GM12801 (cell line): Measurements from ENCODE around the gene DELE1.

Source experiments
- TF ChIP-seq, protein P1 (sequence below): IDR thresholded peaks from one replicate; pipeline ENCODE4 v1.5.1; 2011; ENCODE audit warnings: control low read depth; ENCODE audit not compliant: insufficient read length; ENCODE audit errors: extremely low read depth

DELE1 gene, protein sequence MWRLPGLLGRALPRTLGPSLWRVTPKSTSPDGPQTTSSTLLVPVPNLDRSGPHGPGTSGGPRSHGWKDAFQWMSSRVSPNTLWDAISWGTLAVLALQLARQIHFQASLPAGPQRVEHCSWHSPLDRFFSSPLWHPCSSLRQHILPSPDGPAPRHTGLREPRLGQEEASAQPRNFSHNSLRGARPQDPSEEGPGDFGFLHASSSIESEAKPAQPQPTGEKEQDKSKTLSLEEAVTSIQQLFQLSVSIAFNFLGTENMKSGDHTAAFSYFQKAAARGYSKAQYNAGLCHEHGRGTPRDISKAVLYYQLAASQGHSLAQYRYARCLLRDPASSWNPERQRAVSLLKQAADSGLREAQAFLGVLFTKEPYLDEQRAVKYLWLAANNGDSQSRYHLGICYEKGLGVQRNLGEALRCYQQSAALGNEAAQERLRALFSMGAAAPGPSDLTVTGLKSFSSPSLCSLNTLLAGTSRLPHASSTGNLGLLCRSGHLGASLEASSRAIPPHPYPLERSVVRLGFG

DNA sequence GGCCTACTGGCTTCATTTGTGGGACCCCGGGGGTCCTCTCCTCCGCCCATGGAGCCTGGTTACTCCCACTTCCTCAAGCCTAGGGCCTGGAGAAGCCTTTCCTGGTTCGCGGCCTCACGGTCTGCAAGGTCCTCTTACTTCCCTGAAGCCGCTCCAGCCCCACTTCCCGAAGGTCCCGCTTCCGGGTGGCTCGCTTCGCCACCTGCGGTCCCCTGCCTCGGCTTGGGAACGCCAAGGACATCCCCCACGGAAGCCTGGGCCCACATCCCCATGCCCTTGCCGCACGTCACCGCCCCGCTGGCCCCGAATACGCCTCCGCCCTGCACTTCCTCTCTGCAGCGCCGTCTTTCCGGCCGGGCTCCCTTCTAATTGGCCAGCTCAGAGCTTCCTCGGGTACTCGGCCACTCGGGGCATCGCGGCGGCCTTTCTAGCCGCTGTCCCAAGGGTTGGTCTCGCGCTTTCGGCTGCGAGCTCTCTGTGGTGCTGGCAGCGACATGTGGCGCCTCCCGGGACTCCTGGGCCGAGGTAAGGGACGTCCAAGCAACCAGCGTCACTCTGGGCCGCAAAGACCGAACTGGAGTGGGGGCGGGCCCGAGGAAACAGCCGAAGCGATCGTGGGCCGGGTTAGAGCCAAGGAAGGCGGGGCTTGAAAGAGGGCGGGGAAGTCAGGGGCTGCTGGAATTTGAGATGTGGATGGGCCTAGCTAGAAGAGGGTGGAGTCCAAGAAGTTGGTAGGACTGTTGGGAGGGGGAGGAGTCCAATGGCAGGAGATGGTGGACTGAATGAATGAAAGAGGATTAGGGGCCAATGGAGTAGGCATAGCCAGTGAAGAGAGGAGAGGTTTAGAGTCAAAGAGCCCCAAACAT is at the start of gene DELE1:
DELE1 (plus strand) TSS at position 424 of the 866 bp plus-strand sequence; CDS start at position 495, 71 bp downstream.
- TF ChIP-seq, protein P1, sequence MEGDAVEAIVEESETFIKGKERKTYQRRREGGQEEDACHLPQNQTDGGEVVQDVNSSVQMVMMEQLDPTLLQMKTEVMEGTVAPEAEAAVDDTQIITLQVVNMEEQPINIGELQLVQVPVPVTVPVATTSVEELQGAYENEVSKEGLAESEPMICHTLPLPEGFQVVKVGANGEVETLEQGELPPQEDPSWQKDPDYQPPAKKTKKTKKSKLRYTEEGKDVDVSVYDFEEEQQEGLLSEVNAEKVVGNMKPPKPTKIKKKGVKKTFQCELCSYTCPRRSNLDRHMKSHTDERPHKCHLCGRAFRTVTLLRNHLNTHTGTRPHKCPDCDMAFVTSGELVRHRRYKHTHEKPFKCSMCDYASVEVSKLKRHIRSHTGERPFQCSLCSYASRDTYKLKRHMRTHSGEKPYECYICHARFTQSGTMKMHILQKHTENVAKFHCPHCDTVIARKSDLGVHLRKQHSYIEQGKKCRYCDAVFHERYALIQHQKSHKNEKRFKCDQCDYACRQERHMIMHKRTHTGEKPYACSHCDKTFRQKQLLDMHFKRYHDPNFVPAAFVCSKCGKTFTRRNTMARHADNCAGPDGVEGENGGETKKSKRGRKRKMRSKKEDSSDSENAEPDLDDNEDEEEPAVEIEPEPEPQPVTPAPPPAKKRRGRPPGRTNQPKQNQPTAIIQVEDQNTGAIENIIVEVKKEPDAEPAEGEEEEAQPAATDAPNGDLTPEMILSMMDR = no peak

DNA sequence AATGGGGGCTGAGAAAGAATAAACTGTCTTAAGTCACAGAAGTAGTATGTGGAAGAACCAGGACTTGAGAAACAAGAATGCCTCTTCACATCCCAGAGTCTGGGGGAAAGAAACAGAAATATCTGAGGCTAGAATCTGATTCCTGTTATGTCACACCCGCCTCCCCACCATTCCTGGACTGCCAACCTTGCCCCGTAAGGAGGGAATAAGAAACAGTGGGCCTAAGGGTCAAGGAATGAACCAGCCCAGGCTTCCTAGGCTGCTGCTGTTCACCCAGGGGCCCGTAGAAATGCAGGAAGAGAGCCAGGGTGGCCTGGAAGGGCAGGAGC is 49.8 kb upstream of the DELE1 start:
- TF ChIP-seq, protein P1 = no peak

DNA sequence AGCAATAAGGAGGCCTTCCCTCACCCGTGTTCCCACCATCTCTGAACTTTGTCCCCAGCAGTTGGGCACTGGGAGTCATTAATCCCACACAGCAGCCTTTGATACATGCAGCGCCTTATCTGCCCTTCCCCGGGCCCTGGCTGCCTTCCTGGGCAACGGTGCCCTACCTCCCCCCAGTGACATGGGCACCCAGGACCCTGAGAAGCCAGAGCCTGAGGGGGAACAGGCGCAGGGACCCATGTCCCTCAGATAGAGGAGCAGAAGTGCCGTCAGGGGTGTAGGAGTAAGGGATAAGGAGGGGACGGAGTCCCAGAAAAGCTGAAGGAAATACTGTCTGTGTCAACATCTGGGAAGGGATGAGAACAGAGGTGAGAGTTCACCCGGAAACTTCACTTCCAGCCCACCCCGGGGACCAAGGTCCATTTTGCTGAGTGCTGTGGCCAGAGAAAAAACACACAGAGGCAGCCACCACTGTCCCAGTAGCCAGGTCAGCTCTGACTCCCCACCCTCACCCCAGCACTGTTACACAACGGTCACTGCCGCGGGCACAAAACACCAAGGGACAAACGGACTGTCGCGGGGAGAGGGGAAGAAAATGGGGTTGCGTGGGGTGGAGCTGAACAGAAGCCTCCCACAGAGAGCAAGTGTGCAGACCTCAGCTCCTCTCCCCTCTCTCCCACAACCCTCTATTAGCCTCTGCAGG is 49.3 kb upstream of the DELE1 start:
- TF ChIP-seq, protein P1 = no peak

DNA sequence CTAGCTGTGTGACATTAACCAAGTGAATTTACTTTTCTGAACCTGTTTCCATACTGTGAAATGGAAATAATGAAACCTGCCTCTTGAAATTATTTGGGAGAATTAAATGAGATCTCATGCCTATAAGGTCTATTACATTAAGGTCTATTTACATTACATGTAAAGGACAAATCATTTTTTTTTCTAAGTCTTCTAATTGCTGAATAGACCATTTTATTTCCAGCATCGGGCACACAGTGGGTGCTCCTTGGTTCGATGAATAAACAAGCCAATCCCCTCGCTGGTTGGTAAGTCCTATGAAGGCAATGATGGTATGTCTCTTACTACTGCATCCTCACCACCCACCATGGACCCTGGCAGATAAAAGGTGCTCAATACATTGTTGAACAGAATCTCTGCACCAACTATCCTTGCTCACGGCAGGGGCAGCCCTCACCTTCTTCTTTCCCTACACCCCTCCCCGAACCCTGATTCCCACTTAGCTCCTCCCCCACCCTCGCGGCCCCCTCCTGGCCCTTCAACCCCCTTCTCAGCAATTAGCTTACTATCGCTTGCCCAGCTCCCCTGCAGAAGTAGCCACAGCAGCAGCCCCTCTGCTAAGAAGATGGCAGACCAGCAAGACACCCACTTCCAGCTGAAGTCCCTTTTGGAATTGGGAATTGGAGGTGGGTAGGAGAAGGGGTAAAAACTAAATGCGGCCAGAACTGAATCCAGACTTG is 48.5 kb upstream of the DELE1 start:
- TF ChIP-seq, protein P1 = no peak

DNA sequence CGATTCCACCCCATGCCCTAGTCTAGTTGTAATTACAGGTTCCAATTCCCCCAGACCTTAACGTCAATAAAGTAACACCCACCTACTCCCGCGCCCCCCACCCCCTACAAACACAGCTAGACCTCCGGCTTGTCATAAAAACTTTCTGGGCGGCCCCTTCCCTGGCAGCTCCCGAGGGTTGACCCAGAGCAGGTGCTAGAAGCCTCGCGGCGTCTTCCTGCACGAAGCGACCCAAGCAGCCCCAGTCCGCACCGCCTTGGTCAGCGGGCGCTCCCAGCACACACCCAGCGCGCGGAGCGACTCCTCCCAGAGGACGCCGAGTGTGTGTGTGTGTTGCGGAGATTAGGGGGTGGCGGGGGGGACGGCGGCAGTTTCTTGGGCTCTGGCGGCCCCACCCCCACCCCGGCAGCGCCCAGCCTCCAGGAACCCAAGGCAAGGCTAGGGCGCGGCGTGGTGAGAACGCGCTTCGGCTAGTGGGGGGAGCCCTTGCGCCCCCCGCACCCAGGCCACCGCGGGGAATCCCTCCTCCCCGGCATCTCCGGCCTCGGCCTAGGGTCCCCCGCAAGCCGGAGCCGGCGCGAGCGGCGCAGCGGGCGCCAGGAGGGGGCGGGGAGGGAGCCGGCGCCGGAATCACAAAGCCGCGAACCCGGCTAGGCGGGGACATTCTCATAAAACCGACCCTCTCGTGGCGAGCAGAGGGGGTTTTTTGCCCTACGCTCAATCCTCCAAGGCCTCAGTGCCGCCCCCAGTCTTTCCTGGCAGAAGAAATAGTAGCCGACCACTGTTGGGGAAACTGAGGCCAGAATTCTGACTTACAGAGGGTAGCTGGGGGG is 47.7 kb upstream of the DELE1 start:
- TF ChIP-seq, protein P1 = no peak

DNA sequence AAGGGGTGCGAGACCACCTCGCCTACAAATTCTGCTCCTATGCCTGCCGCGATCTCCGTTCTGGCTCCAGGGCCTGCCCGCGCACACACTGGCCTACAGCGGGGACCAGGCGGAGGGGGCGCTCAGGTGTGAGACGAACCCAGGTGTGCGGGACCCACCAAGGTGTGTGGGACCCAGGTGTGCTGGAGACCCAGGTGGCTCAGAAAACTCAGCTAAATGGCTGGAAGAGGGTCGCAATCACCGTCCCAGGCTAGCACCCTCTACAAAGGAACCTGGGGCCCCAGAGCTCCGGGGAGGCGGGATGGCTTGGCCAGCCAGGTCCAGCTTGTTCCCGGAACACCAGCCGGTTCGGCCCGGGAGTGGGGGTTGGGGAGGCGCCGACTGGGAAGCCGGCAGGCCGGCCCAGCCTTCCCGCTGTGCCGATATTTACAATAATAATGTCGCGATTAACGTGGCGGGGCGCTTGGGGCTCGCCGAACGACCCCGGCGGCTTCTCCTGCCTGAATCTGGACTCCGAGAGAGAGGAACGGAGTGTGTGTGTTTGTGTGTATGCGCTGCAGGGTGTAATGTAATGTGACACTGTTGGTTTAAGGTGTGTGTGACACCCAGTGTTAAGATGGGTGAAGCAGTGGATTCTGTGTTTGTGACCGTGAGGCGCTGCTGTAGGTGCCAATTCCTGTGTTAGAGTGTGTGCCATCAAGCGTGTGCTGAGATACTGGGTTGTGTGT is 46.9 kb upstream of the DELE1 start:
- TF ChIP-seq, protein P1 = no peak
